Activated CD8-positive, alpha-beta T cell treated with anti-CD3 and anti-CD28 coated beads for 36 hours (primary cell): ENCODE results near the gene GAREM1. TPM values are rescaled to one million over a fixed set of nuclear protein-coding genes. Genes with fewer than 3 reads are reported as not detected.

Source experiments
- ATAC-seq: fragments of 200-7000 bp; cut with Tn5 transposase; one replicate; pipeline ENCODE4 v1.10.0; 2021; ENCODE audit warnings: mild to moderate bottlenecking, moderate library complexity
- CTCF ChIA-PET: fragments of 350-600 bp; sonication (Branson Sonifier 250); formaldehyde crosslinking; loops from one replicate; lab custom pipeline; 2021; ENCODE audit warnings: antibody characterized with exemption; lab: Charles Lee
- POLR2A ChIA-PET: fragments of 350-600 bp; sonication (Branson Sonifier 250); formaldehyde crosslinking; loops from one replicate; lab custom pipeline; 2021; ENCODE audit warnings: antibody characterized with exemption; lab: Charles Lee
- DNase-seq: peaks from one replicate; pipeline ENCODE4 v3.0.0-alpha.2; 2020
- H3K27ac Mint-ChIP-seq: one replicate; pipeline ENCODE4 v1.8.0; 2021; ENCODE audit warnings: mild to moderate bottlenecking, mixed read lengths
- H3K27me3 Mint-ChIP-seq: one replicate; pipeline ENCODE4 v1.8.0; 2021; ENCODE audit warnings: mixed read lengths
- H3K36me3 Mint-ChIP-seq: one replicate; pipeline ENCODE4 v1.8.0; 2021; ENCODE audit warnings: low read depth, mixed read lengths
- H3K4me1 Mint-ChIP-seq: one replicate; pipeline ENCODE4 v1.8.0; 2021; ENCODE audit warnings: low read depth, mixed read lengths
- H3K4me3 Mint-ChIP-seq: one replicate; pipeline ENCODE4 v1.8.0; 2021; ENCODE audit warnings: mild to moderate bottlenecking, moderate library complexity, mixed read lengths
- H3K9me3 Mint-ChIP-seq: one replicate; pipeline ENCODE4 v1.8.0; 2021; ENCODE audit warnings: mixed read lengths
- intact Hi-C: fragments of 100-400 bp; cut with micrococcal nuclease; formaldehyde crosslinking; loops from one replicate; pipeline ENCODE4 v1.10.0; 2022
- total RNA-seq, 2 experiments: library from RNA; stranded (reverse); gene quantifications; one replicate each; pipeline ENCODE4 v1.2.3, GENCODE V29; 2021
- TF ChIP-seq, protein P1 (sequence below): fragments of 200-600 bp; IDR thresholded peaks from one replicate; pipeline ENCODE4 v1.8.0; 2022; ENCODE audit warnings: antibody characterized with exemption, mild to moderate bottlenecking

GAREM1 gene
- total RNA-seq, 2 experiments from 2014 or later: not detected

GRCh38 chr18:32284284-32284683, 186.4 kb downstream of the GAREM1 start:
- CTCF ChIA-PET: no interaction called here
- intact Hi-C loops: no loop called here
- ATAC-seq (no peak), DNase-seq (no peak)
- Mint-ChIP-seq H3K27me3 (no peaks in the 10 kb centered on the region), H3K9me3 (no peaks in the 10 kb centered on the region), H3K36me3 (no peaks in the 10 kb centered on the region), H3K4me3 (no peak overlapping the region), H3K27ac (no peak overlapping the region), H3K4me1 (no peaks in the 10 kb centered on the region)
- POLR2A ChIA-PET: no interaction called here
- TF ChIP-seq, protein P1, sequence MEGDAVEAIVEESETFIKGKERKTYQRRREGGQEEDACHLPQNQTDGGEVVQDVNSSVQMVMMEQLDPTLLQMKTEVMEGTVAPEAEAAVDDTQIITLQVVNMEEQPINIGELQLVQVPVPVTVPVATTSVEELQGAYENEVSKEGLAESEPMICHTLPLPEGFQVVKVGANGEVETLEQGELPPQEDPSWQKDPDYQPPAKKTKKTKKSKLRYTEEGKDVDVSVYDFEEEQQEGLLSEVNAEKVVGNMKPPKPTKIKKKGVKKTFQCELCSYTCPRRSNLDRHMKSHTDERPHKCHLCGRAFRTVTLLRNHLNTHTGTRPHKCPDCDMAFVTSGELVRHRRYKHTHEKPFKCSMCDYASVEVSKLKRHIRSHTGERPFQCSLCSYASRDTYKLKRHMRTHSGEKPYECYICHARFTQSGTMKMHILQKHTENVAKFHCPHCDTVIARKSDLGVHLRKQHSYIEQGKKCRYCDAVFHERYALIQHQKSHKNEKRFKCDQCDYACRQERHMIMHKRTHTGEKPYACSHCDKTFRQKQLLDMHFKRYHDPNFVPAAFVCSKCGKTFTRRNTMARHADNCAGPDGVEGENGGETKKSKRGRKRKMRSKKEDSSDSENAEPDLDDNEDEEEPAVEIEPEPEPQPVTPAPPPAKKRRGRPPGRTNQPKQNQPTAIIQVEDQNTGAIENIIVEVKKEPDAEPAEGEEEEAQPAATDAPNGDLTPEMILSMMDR: no peak

GRCh38 chr18:32280911-32281310, 189.8 kb downstream of the GAREM1 start:
- Mint-ChIP-seq H3K4me1 (no peaks in the 10 kb centered on the region), H3K9me3 (no peaks in the 10 kb centered on the region), H3K4me3 (no peak overlapping the region), H3K36me3 (no peaks in the 10 kb centered on the region), H3K27me3 (peaks cover 4% of the 10 kb centered on the region), H3K27ac (no peak overlapping the region)
- DNase-seq (no peak), ATAC-seq (no peak)
- CTCF ChIA-PET: interaction anchor here (1.4 to 2.1 kb wide), 4 partner anchors 8 to 123 kb away, joined by 3 to 9 read pairs (median 6); no protein-coding TSS in a partner anchor
- intact Hi-C loops: no loop called here
- POLR2A ChIA-PET: no interaction called here
- TF ChIP-seq, protein P1: no peak

DNA sequence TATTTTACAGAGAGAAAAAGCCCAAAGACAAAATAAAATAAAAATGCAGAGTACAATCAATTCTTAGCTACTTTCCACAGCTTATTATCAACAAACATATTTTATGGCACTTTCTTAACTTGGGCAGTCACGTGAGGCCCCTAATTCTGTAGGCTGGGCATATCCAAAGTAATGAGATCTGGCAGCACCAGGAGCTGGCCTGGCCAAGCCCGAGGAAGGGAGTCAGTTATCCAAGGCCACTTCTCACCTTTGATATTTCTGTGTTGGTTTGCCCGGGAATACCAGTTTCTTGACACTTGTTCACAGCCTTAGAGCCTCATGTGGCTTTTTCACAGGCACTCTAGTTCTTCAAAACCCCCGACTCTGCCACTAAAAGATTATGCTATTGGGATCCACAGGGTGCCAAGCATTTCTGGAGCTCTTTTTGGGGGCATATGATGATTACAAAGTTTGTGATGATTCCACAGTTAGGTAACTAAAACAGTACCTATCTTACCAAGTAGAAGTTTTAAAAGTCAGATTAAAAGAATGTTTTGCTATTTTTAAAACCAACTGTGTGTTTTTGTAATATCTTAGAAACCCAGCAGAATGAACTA, 190.4 kb downstream of the GAREM1 start:
- ChIA-PET POLR2A (no interaction called here), CTCF (interaction anchor here (1.2 to 2.1 kb wide), 6 partner anchors 8 to 269 kb away, joined by 3 to 9 read pairs (median 5); no protein-coding TSS in a partner anchor)
- intact Hi-C loops: no loop called here
- Mint-ChIP-seq H3K27ac (no peak overlapping the region), H3K27me3 (peaks cover 4% of the 10 kb centered on the region), H3K4me1 (no peaks in the 10 kb centered on the region), H3K36me3 (no peaks in the 10 kb centered on the region), H3K9me3 (no peaks in the 10 kb centered on the region), H3K4me3 (no peak overlapping the region)
- DNase-seq (no peak), ATAC-seq (no peak)
- TF ChIP-seq, protein P1: no peak

GRCh38 chr18:32278177-32278799, 192.4 kb downstream of the GAREM1 start:
- POLR2A ChIA-PET: no interaction called here
- ATAC-seq: no peak

More at GRCh38 chr18:32278177-32278799, 192.4 kb downstream of the GAREM1 start:
- no peak for DNase-seq
- H3K27ac Mint-ChIP-seq: no peak overlapping the region
- CTCF ChIA-PET: interaction anchor here (1.1 to 2.3 kb wide), 3 partner anchors 11 to 121 kb away, joined by 3 to 9 read pairs (median 4); no protein-coding TSS in a partner anchor
- H3K36me3 Mint-ChIP-seq: no peaks in the 10 kb centered on the region
- no peaks in the 10 kb centered on the region for H3K9me3 Mint-ChIP-seq
- H3K27me3 Mint-ChIP-seq: peaks cover 4% of the 10 kb centered on the region
- no peaks in the 10 kb centered on the region for H3K4me1 Mint-ChIP-seq
- intact Hi-C loops: loop anchor here (10.0 kb wide), 2 partner anchors 123 to 187 kb away; no protein-coding TSS in a partner anchor
- TF ChIP-seq, protein P1: no peak
- H3K4me3 Mint-ChIP-seq: no peak overlapping the region
